Gastrocnemius medialis (tissue), 4 donors: ENCODE data around the gene KLF17. TPM values are rescaled to one million over a fixed set of nuclear protein-coding genes. Genes with fewer than 3 reads are reported as not detected.

ENCODE experiments used
- ATAC-seq, 2 donors: fragments of 150-250 bp; one replicate each; pipeline ENCODE4 v1.9.1; 2016
- DNase-seq, 2 donors: peaks; one replicate each; pipeline ENCODE4 v3.0.0-alpha.2; 2019
- H3K27ac ChIP-seq, 4 donors: fragments of 200-600 bp; sonication (generic); 1 replicate in 1 of 4; 2 replicates in 3 of 4; pipeline ENCODE4 v1.5.1; 2016 to 2018; ENCODE audit warnings: mild to moderate bottlenecking in 2 of 4, moderate library complexity in 1 of 4
- H3K27me3 ChIP-seq, 3 donors: fragments of 200-600 bp; sonication (generic) in 2 of 3; 1 replicate in 1 of 3; 2 replicates in 2 of 3; pipeline versions ENCODE4 v1.5.1 to v1.6.0; 2016 to 2019; ENCODE audit warnings: mild to moderate bottlenecking in 1 of 3, moderate library complexity in 1 of 3
- H3K36me3 ChIP-seq, 2 donors: fragments of 200-600 bp; sonication (generic) in 1 of 2; one replicate each; pipeline ENCODE4 v1.5.1; 2017 to 2018
- H3K4me1 ChIP-seq, 2 donors: fragments of 200-600 bp; sonication (generic) in 1 of 2; one replicate each; pipeline ENCODE4 v1.5.1; 2016 to 2017; ENCODE audit warnings: mild to moderate bottlenecking in 2 of 2
- H3K4me3 ChIP-seq, 4 donors: fragments of 200-600 bp; sonication (generic) in 3 of 4; 1 replicate in 1 of 4; 2 replicates in 3 of 4; pipeline ENCODE4 v1.5.1; 2016 to 2019; ENCODE audit warnings: mild to moderate bottlenecking in 2 of 4
- H3K9me3 ChIP-seq, 3 donors: fragments of 200-600 bp; sonication (generic) in 2 of 3; 1 replicate in 1 of 3; 2 replicates in 2 of 3; pipeline ENCODE4 v1.5.1; 2016 to 2019
- POLR2A ChIP-seq, 2 donors: fragments of 450-650 bp; IDR thresholded peaks; one replicate each; pipeline ENCODE4 v1.6.1; 2017; ENCODE audit warnings: antibody characterized with exemption in 2 of 2, mild to moderate bottlenecking in 2 of 2, moderate library complexity in 2 of 2
- in situ Hi-C, 4 donors: fragments of 200-750 bp; cut with MboI; loops; one replicate each; pipeline versions ENCODE4 v1.15.0 to v1.8.0; 2017; ENCODE audit warnings: low sequenced_read_pairs in 4 of 4
- intact Hi-C: fragments of 100-400 bp; cut with DNase I; formaldehyde crosslinking; loops from one replicate; pipeline ENCODE4 v1.15.1; 2023; ENCODE audit warnings: low total_unique reads
- total RNA-seq, 4 donors: library from RNA; depleted of rRNA; stranded (reverse); fragments of >200 nt; gene quantifications; one replicate each; pipeline versions ENCODE4 v1.1.0 to v1.2.3, GENCODE V29; 2016
- TF ChIP-seq, protein P1 (sequence below), 5 experiments: fragments of 450-650 bp in 3 of 5; fragments of 200-600 bp in 2 of 5; sonication (generic) in 2 of 5; IDR thresholded peaks in 4 of 5; conservative IDR thresholded peaks in 1 of 5; 1 replicate in 4 of 5; 2 replicates in 1 of 5; pipeline ENCODE4 v1.5.1; 2016 to 2019; ENCODE audit warnings: antibody characterized with exemption in 5 of 5, mild to moderate bottlenecking in 3 of 5, moderate library complexity in 3 of 5

The KLF17 gene, protein sequence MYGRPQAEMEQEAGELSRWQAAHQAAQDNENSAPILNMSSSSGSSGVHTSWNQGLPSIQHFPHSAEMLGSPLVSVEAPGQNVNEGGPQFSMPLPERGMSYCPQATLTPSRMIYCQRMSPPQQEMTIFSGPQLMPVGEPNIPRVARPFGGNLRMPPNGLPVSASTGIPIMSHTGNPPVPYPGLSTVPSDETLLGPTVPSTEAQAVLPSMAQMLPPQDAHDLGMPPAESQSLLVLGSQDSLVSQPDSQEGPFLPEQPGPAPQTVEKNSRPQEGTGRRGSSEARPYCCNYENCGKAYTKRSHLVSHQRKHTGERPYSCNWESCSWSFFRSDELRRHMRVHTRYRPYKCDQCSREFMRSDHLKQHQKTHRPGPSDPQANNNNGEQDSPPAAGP
- not detected for total RNA-seq

DNA sequence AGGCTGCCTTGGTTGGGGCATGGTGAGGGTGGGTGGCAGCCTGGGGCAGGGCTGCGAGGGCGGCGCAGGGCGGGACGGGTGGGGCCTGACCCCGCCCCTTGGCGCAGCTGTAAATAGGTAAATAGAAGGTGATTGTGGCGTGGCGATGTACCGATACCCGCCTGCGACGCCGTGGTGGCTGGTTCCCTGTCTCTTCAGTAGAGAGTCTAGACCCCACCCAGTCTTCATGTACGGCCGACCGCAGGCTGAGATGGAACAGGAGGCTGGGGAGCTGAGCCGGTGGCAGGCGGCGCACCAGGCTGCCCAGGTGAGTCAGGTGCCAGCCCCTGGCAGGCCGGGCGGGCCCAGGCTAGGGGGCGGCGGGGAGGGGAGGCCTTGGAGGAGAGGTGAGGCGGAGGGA, at the start of gene KLF17:
Gene KLF17 (plus strand): TSS at position 140 of the 400 bp plus-strand sequence. CDS start 87 bp downstream, at position 227.
- TF ChIP-seq, protein P1, sequence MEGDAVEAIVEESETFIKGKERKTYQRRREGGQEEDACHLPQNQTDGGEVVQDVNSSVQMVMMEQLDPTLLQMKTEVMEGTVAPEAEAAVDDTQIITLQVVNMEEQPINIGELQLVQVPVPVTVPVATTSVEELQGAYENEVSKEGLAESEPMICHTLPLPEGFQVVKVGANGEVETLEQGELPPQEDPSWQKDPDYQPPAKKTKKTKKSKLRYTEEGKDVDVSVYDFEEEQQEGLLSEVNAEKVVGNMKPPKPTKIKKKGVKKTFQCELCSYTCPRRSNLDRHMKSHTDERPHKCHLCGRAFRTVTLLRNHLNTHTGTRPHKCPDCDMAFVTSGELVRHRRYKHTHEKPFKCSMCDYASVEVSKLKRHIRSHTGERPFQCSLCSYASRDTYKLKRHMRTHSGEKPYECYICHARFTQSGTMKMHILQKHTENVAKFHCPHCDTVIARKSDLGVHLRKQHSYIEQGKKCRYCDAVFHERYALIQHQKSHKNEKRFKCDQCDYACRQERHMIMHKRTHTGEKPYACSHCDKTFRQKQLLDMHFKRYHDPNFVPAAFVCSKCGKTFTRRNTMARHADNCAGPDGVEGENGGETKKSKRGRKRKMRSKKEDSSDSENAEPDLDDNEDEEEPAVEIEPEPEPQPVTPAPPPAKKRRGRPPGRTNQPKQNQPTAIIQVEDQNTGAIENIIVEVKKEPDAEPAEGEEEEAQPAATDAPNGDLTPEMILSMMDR (IDR thresholded peaks at IDR 0.05 in 4 of 5, conservative IDR thresholded peaks at IDR 0.05 in 1 of 5): no peak
- in situ Hi-C loops (no loop called here), intact Hi-C loops (no loop called here)
- no peak within 1 kb of the TSS for H3K4me3 ChIP-seq
- H3K36me3 ChIP-seq: no peaks in the 10 kb centered on the region
- H3K9me3 ChIP-seq: no peaks in the 10 kb centered on the region
- H3K27me3 ChIP-seq: no peaks in the 10 kb centered on the region
- no peak within 1 kb of the TSS for H3K27ac ChIP-seq
- ATAC-seq (no peak), DNase-seq (no peak)
- no peaks in the 10 kb centered on the region for H3K4me1 ChIP-seq

DNA sequence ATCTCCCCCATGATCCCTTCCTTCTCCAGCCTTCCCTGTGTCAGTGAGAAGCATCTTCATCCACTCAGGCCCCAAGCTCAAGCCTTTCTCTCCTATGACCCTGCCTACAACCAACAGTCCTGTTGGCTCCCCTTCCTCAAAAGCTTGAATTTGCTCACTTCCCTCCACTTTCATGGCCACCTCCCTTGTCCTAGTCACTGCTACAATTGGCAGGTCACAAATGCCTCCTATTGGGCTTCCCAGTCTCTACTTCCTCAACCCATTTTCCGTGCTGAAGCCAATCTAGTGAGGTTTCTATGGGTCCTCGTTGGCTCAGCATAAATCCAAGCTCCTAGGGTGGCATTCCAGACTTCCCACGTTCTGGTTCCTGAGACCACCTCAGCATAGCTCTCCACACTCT, 47.2 kb upstream of the KLF17 start:
- intact Hi-C loops (no loop called here), in situ Hi-C loops (loop anchor here in 1 of 4 donors (25.0 kb wide), 1 partner anchor 534 kb away; the partner anchor contains the start of gene PTPRF)
- peaks cover 0 to 3% (median 2%) of the 10 kb centered on the region in 3 donors for H3K27me3 ChIP-seq
- ATAC-seq (no peak), DNase-seq (no peak)
- TF ChIP-seq, protein P1 (IDR thresholded peaks at IDR 0.05 in 4 of 5, conservative IDR thresholded peaks at IDR 0.05 in 1 of 5): no peak
- no peak for TF ChIP-seq POLR2A (IDR thresholded peaks at IDR 0.05)
- no peak overlapping the region for H3K4me3 ChIP-seq
- no peak overlapping the region for H3K27ac ChIP-seq
- H3K36me3 ChIP-seq: no peaks in the 10 kb centered on the region
- no peaks in the 10 kb centered on the region for H3K4me1 ChIP-seq
- H3K9me3 ChIP-seq: no peaks in the 10 kb centered on the region

DNA sequence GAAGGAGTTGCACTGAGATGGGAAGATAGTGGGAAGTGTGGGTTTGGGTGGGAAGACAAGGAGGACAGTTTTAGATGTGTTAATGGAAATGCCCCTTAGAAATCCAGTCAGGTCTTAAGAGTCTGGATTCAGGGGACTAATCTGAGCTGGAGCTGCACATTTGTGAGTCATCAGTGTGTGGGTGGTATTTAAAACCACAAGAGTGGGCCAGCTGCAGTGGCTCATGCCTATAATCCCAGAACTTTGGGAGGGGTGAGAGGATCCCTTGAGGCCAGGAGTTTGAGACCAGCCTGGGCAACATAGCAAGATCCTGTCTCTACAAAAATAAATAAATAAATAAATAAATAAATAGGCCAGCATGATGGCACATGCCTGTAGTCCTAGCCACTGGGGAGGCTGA, 46.4 kb upstream of the KLF17 start:
- Histone ChIP-seq H3K4me3 (no peak overlapping the region), H3K9me3 (no peaks in the 10 kb centered on the region), H3K4me1 (no peaks in the 10 kb centered on the region), H3K27ac (no peak overlapping the region), H3K36me3 (no peaks in the 10 kb centered on the region), H3K27me3 (peaks cover 0 to 3% (median 2%) of the 10 kb centered on the region in 3 donors)
- DNase-seq: no peak
- no peak for TF ChIP-seq POLR2A (IDR thresholded peaks at IDR 0.05)
- intact Hi-C loops: no loop called here
- no peak for ATAC-seq
- in situ Hi-C loops: loop anchor here in 1 of 4 donors (25.0 kb wide), 1 partner anchor 535 kb away; the partner anchor contains the start of gene PTPRF

DNA sequence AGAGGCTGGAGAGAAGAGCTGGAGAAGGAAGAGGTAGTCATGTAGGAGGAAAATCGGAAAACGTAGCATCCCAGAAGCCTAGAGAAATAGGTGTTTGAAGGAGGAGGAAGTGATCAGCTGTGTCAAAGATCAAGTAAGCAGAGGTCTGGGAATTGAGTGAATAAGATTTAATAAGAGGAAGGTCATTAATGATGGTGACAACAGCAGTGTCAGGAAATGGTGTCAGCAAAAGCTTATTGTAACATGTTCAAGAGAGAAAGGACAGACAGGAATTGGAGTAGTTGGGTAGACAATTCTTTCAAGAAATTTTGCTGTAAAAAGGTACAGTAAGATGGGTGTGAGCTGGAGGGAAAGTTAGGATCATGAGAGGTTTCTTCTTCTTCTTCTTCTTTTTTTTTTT, 45.8 kb upstream of the KLF17 start:
- intact Hi-C loops: no loop called here
- in situ Hi-C loops: loop anchor here in 1 of 4 donors (25.0 kb wide), 1 partner anchor 536 kb away; the partner anchor contains the start of gene PTPRF
- TF ChIP-seq POLR2A (IDR thresholded peaks at IDR 0.05): no peak
- TF ChIP-seq, protein P1 (IDR thresholded peaks at IDR 0.05 in 4 of 5, conservative IDR thresholded peaks at IDR 0.05 in 1 of 5): no peak

DNA sequence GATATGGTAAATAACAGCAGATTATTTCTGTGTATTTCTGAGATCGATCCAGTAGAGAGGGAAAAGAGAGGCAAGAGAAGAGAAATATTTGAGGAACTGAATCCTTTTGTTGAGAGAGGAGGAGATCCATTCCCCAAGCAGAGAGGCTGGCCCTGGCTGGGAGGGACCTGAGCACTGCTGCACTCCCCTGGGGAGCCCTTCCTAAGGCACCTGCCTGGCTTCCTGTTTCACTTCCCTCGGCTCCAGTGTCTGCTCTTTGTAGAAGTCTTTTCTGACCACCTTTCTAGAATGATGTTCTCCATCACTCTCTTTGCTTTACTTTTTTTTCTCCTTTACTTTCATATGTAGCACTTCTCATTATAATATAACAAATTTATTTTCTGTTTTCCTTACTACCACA, 45.1 kb upstream of the KLF17 start:
- H3K27ac ChIP-seq: no peak overlapping the region
- no peaks in the 10 kb centered on the region for H3K4me1 ChIP-seq
- TF ChIP-seq POLR2A (IDR thresholded peaks at IDR 0.05): no peak
- TF ChIP-seq, protein P1 (IDR thresholded peaks at IDR 0.05 in 4 of 5, conservative IDR thresholded peaks at IDR 0.05 in 1 of 5): no peak
- DNase-seq: no peak
- H3K9me3 ChIP-seq: no peaks in the 10 kb centered on the region
- ATAC-seq: no peak
- peaks cover 0 to 3% (median 2%) of the 10 kb centered on the region in 3 donors for H3K27me3 ChIP-seq
- no peaks in the 10 kb centered on the region for H3K36me3 ChIP-seq
- in situ Hi-C loops (loop anchor here in 1 of 4 donors (25.0 kb wide), 1 partner anchor 536 kb away; the partner anchor contains the start of gene PTPRF), intact Hi-C loops (no loop called here)
- no peak overlapping the region for H3K4me3 ChIP-seq

More for the DNA sequence above, 45.8 kb upstream of the KLF17 start:
- H3K4me1 ChIP-seq: no peaks in the 10 kb centered on the region
- ATAC-seq (no peak), DNase-seq (no peak)
- no peak overlapping the region for H3K4me3 ChIP-seq
- peaks cover 0 to 3% (median 2%) of the 10 kb centered on the region in 3 donors for H3K27me3 ChIP-seq
- no peaks in the 10 kb centered on the region for H3K36me3 ChIP-seq
- H3K27ac ChIP-seq: no peak overlapping the region
- no peaks in the 10 kb centered on the region for H3K9me3 ChIP-seq
